GM19463 (cell line): Measurements from ENCODE around the gene KCND2.
"Not testable (repeated sequence)": the region's sequence is repeated elsewhere in the genome, so short reads cannot be mapped to it uniquely, and the experiment has no call there.

ENCODE experiments used
- ATAC-seq: cut with Tn5 transposase; IDR thresholded peaks from one replicate; pipeline ENCODE4 v1.9.1; 2021; ENCODE audit warnings: mild to moderate bottlenecking, moderate library complexity; ENCODE audit not compliant: unreplicated experiment

The KCND2 gene

GRCh38 chr7:120684463-120684862, 411.5 kb downstream of the KCND2 start:
- no peak for ATAC-seq

GRCh38 chr7:120691915-120692314, 418.9 kb downstream of the KCND2 start:
- no peak for ATAC-seq

- ATAC-seq: no peak
Measured at GRCh38 chr7:120695848-120696247, 422.9 kb downstream of the KCND2 start.

- ATAC-seq: no peak
Measured at GRCh38 chr7:120700796-120701195, 427.8 kb downstream of the KCND2 start.

GRCh38 chr7:120702408-120702807, 429.4 kb downstream of the KCND2 start:
- not testable (repeated sequence) for ATAC-seq

GRCh38 chr7:120703585-120704240, 430.7 kb downstream of the KCND2 start:
- ATAC-seq: no peak

GRCh38 chr7:120709252-120709971, 436.4 kb downstream of the KCND2 start:
- no peak for ATAC-seq

GRCh38 chr7:120709972-120710320, 437.0 kb downstream of the KCND2 start:
- no peak for ATAC-seq

- no peak for ATAC-seq
Measured at GRCh38 chr7:120714945-120715344, 442.0 kb downstream of the KCND2 start.

GRCh38 chr7:120716307-120716706, 443.3 kb downstream of the KCND2 start:
- no peak for ATAC-seq

- no peak for ATAC-seq
Measured at GRCh38 chr7:120717166-120717565, 444.2 kb downstream of the KCND2 start.

- ATAC-seq: no peak
Measured at GRCh38 chr7:120718361-120718760, 445.4 kb downstream of the KCND2 start.

- no peak for ATAC-seq
Measured at GRCh38 chr7:120720317-120720716, 447.3 kb downstream of the KCND2 start.

GRCh38 chr7:120723465-120724385, 450.8 kb downstream of the KCND2 start:
- ATAC-seq: no peak

- ATAC-seq: no peak
Measured at GRCh38 chr7:120724448-120724847, 451.5 kb downstream of the KCND2 start.

GRCh38 chr7:120724955-120725354, 452.0 kb downstream of the KCND2 start:
- ATAC-seq: no peak

GRCh38 chr7:120725376-120726039, 452.5 kb downstream of the KCND2 start:
- ATAC-seq: no peak

- ATAC-seq: no peak
Measured at GRCh38 chr7:120729245-120729644, 456.3 kb downstream of the KCND2 start.

GRCh38 chr7:120731271-120731670, 458.3 kb downstream of the KCND2 start:
- ATAC-seq: no peak

- ATAC-seq: no peak
Measured at GRCh38 chr7:120732256-120732655, 459.3 kb downstream of the KCND2 start.

- ATAC-seq: no peak
Measured at GRCh38 chr7:120733143-120733542, 460.2 kb downstream of the KCND2 start.
